A673 (cell line): ENCODE results near the gene ZNF205. TPM values are rescaled to one million over a fixed set of nuclear protein-coding genes. Genes with fewer than 3 reads are reported as not detected.

Experiments
- BruUV-seq: library from RNA; stranded (reverse); fragments of 400-500 nt; replicated peaks from 2 replicates; lab custom pipeline; 2021; lab: Mats Ljungman, UMichigan
- CTCF ChIA-PET: fragments of 300-600 bp; sonication (Branson Sonifier 250); formaldehyde crosslinking; loops from one replicate; lab custom pipeline; 2022; ENCODE audit warnings: antibody characterized with exemption; lab: Charles Lee
- POLR2A ChIA-PET: fragments of 300-600 bp; sonication (Branson Sonifier 250); formaldehyde crosslinking; loops from one replicate; lab custom pipeline; 2022; ENCODE audit warnings: antibody characterized with exemption; ENCODE audit not compliant: low non-redundant PET; lab: Charles Lee
- DNase-seq: peaks from one replicate; pipeline ENCODE4 v3.0.0-alpha.2; 2015; ENCODE audit warnings: low spot score
- H3K27ac ChIP-seq: fragments of 200-600 bp; sonication (generic); 2 replicates; pipeline ENCODE4 v1.5.1; 2016; ENCODE audit warnings: mixed run types, low read depth, mild to moderate bottlenecking, mixed read lengths, antibody characterized with exemption, low read length; ENCODE audit not compliant: poor library complexity, severe bottlenecking
- H3K27me3 ChIP-seq: fragments of 200-600 bp; sonication (generic); replicated peaks from 2 replicates; pipeline ENCODE4 v1.6.1; 2017; ENCODE audit warnings: mixed run types, low read depth, mild to moderate bottlenecking, mixed read lengths, antibody characterized with exemption, low read length; ENCODE audit not compliant: insufficient read depth, poor library complexity
- H3K36me3 ChIP-seq: fragments of 200-600 bp; sonication (generic); 2 replicates; pipeline ENCODE4 v1.6.1; 2016; ENCODE audit warnings: mixed run types, mild to moderate bottlenecking, mixed read lengths, antibody characterized with exemption, low read length; ENCODE audit not compliant: insufficient read depth, poor library complexity, severe bottlenecking
- H3K4me1 ChIP-seq: fragments of 200-600 bp; sonication (generic); 2 replicates; pipeline ENCODE4 v1.6.1; 2017; ENCODE audit warnings: mixed run types, mild to moderate bottlenecking, mixed read lengths, antibody characterized with exemption, low read length; ENCODE audit not compliant: insufficient read depth, poor library complexity, severe bottlenecking
- H3K4me3 ChIP-seq: fragments of 200-600 bp; sonication (generic); 2 replicates; pipeline ENCODE4 v1.5.1; 2016; ENCODE audit warnings: low read depth, mixed run types, mild to moderate bottlenecking, mixed read lengths, low read length; ENCODE audit not compliant: poor library complexity, severe bottlenecking
- H3K9me3 ChIP-seq: fragments of 200-600 bp; sonication (generic); 2 replicates; pipeline ENCODE4 v1.6.1; 2016; ENCODE audit warnings: mixed run types, low read depth, mild to moderate bottlenecking, mixed read lengths, antibody characterized with exemption, low read length; ENCODE audit not compliant: poor library complexity, severe bottlenecking
- CTCF ChIP-seq: fragments of 300-800, 200-600 bp; sonication (generic); conservative IDR thresholded peaks from 2 replicates; pipeline ENCODE4 v1.5.1; 2017; ENCODE audit warnings: low read depth, mild to moderate bottlenecking, antibody characterized with exemption, low read length, moderate library complexity, mixed read lengths
- EZH2 ChIP-seq: fragments of 200-600 bp; sonication (generic); IDR thresholded peaks from 2 replicates; pipeline ENCODE4 v1.6.1; 2017; ENCODE audit warnings: borderline replicate concordance, low read depth, mild to moderate bottlenecking, mixed read lengths, antibody characterized with exemption, low read length; ENCODE audit not compliant: poor library complexity, severe bottlenecking
- intact Hi-C: fragments of 100-400 bp; cut with micrococcal nuclease; formaldehyde crosslinking; loops from one replicate; pipeline ENCODE4 v1.10.0; 2022; ENCODE audit not compliant: unreplicated experiment
- total RNA-seq: library from RNA; stranded (reverse); gene quantifications from 2 replicates; pipeline ENCODE4 v1.2.3, GENCODE V29; 2021

ZNF205 gene
- total RNA-seq, 1 experiment from 2014 or later, result 19.0 TPM

- Histone ChIP-seq H3K27ac (no peak overlapping the region), H3K9me3 (no peaks in the 10 kb centered on the region), H3K4me3 (peak overlapping the region; percentile 63), H3K27me3 (no peaks in the 10 kb centered on the region), H3K36me3 (no peaks in the 10 kb centered on the region), H3K4me1 (no peaks in the 10 kb centered on the region)
- no peak for TF ChIP-seq CTCF
- no peak for TF ChIP-seq EZH2
- BruUV-seq, result no TSS peak
- ChIA-PET CTCF (interaction anchor here (1.5 kb wide), 1 partner anchor 14 kb away, joined by 3 read pairs; the partner anchor contains the start of gene ZNF213), POLR2A (interaction anchor here (0.5 kb wide), 1 partner anchor 148 kb away, joined by 5 read pairs; no protein-coding TSS in a partner anchor)
- intact Hi-C loops, result no loop called here
- DNase-seq, result no peak
Measured at GRCh38 chr16:3149193-3149530, 36.8 kb downstream of the ZNF205 start.

GRCh38 chr16:3149630-3150345, 37.4 kb downstream of the ZNF205 start:
- DNase-seq, result peak; percentile 70

More at GRCh38 chr16:3149630-3150345, 37.4 kb downstream of the ZNF205 start:
- H3K27me3 ChIP-seq, result no peaks in the 10 kb centered on the region
- H3K9me3 ChIP-seq, result no peaks in the 10 kb centered on the region
- peak overlapping the region; percentile 70 for H3K27ac ChIP-seq
- BruUV-seq, result no TSS peak
- POLR2A ChIA-PET, result interaction anchor here (0.5 to 0.9 kb wide), 3 partner anchors 32 to 147 kb away, joined by 3 to 5 read pairs (median 4); no protein-coding TSS in a partner anchor
- no peak for TF ChIP-seq EZH2
- TF ChIP-seq CTCF, result peak; percentile 64
- intact Hi-C loops, result loop anchor here (2.0 to 10.0 kb wide), 2 partner anchors 39 to 95 kb away; partner anchors contain the start of gene OR1F1
- H3K4me1 ChIP-seq, result no peaks in the 10 kb centered on the region
- peak overlapping the region; percentile 63 for H3K4me3 ChIP-seq
- no peaks in the 10 kb centered on the region for H3K36me3 ChIP-seq
- CTCF ChIA-PET, result interaction anchor here (0.6 to 1.5 kb wide), 3 partner anchors 15 to 20 kb away, joined by 3 to 11 read pairs (median 4); partner anchors contain the start of gene ZNF213
